ENCODE data around the gene ATG101. TPM values are rescaled to one million over a fixed set of nuclear protein-coding genes. Genes with fewer than 3 reads are reported as not detected.

The ATG101 gene
- total and polyA plus RNA-seq, 9 of the 15 experiments (the other 6 are each of a cell fraction or from before 2014, with no cell fraction given) = 2.9 to 52.4 (median 29.7) TPM

DNA sequence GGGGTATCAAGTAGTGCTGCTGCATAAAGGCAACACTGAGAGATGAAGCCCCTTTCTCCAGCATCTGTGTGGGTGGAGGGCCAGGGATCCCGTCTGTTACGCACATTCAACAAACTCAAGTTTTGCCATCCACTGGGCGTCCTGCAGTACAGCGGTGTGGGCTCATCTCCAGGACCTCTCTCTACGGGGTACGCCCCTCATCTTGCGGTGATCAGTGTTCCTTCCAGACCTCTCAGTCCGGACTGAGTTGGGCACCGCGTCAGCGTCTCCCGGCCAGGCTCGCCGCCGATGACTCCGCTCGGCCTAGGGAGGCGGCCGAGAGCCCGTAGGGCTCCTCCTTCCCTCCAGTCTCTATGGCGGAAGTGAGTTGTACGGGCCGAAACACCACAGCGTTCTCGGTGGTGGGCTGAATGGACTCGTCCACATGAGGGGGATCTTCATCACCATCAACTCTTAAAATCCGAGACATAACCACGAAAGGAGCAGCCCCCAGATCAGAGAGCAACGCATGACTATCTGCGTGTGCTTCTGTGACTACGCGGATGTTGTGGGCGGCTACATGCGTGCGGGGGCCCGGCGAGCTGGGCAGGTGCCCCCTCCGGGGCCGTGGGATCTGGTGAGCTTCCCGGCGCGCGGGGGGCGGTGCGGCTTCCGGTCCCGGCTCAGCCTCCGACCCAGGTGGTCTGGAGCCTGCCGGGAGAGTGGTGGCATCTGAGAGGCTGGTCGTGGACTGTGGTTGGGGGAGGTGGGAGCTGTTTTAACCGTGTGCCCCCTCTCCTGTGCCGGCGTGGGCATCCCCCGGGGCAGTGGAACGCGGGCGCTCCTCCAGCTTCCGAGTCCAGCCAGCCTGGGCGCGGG is at the start of gene ATG101 (continued):
- TF ChIP-seq SMAD1 (IDR thresholded peaks at IDR 0.05; ENCODE audit: low read depth, low read length, partially characterized antibody) (no peak), TBL1XR1 (IDR thresholded peaks at IDR 0.05; ENCODE audit: low read length in 2 of 2) (0 out of 4 replicates have a peak, but pooled peaks of 1 of the 2 experiments have one; percentile 46), SAFB2 (IDR thresholded peaks at IDR 0.05; ENCODE audit: borderline replicate concordance, low read depth, low read length, severe bottlenecking) (no peak), TGIF2 (CRISPR knock-in tag; IDR thresholded peaks at IDR 0.05) (no peak; the same call in 1 of the 2 replicates), ZNF449 (CRISPR knock-in tag; IDR thresholded peaks at IDR 0.05) (no peak), RBM34 (IDR thresholded peaks at IDR 0.05; ENCODE audit: borderline replicate concordance, insufficient read depth, low read length) (no peak), NFRKB (IDR thresholded peaks at IDR 0.05; ENCODE audit: low read depth) (0 out of 2 replicates have a peak, but pooled peaks have one; percentile 43), ZNF668 (CRISPR knock-in tag; IDR thresholded peaks at IDR 0.05) (no peak), POLR2AphosphoS2 (IDR thresholded peaks at IDR 0.05; ENCODE audit: low read length) (no peak), SFPQ (IDR thresholded peaks at IDR 0.05; ENCODE audit: low read depth, low read length) (no peak), SMARCA4 (IDR thresholded peaks at IDR 0.05) (no peak), SLC30A9 (CRISPR knock-in tag; IDR thresholded peaks at IDR 0.05) (no peak), CTCFL (IDR thresholded peaks at IDR 0.05; ENCODE audit: borderline replicate concordance, insufficient read depth, low read depth, low read length, poor library complexity, severe bottlenecking) (peak; percentile 82), ZNF75A (CRISPR knock-in tag; IDR thresholded peaks at IDR 0.05) (0 out of 2 replicates have a peak, but pooled peaks have one; percentile 49), ZNF695 (CRISPR knock-in tag; IDR thresholded peaks at IDR 0.05) (no peak), KLF6 (CRISPR knock-in tag; IDR thresholded peaks at IDR 0.05; ENCODE audit: borderline replicate concordance) (no peak), FOSL1 (tag; conservative IDR thresholded peaks at IDR 0.05) (peak; percentile 47; the same call in 1 of the 2 replicates), NONO (IDR thresholded peaks at IDR 0.05; ENCODE audit: low read depth in 2 of 2, low read length in 1 of 2) (peak in 1 of 2 experiments; percentile 100; a peak in 2 of 4 replicates)
- TF ChIP-seq, protein P1, sequence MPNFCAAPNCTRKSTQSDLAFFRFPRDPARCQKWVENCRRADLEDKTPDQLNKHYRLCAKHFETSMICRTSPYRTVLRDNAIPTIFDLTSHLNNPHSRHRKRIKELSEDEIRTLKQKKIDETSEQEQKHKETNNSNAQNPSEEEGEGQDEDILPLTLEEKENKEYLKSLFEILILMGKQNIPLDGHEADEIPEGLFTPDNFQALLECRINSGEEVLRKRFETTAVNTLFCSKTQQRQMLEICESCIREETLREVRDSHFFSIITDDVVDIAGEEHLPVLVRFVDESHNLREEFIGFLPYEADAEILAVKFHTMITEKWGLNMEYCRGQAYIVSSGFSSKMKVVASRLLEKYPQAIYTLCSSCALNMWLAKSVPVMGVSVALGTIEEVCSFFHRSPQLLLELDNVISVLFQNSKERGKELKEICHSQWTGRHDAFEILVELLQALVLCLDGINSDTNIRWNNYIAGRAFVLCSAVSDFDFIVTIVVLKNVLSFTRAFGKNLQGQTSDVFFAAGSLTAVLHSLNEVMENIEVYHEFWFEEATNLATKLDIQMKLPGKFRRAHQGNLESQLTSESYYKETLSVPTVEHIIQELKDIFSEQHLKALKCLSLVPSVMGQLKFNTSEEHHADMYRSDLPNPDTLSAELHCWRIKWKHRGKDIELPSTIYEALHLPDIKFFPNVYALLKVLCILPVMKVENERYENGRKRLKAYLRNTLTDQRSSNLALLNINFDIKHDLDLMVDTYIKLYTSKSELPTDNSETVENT (CRISPR knock-in tag; IDR thresholded peaks at IDR 0.05) = peak; percentile 99

All from K562 (cell line).